Measurements from ENCODE around the gene SH2D5. TPM values are rescaled to one million over a fixed set of nuclear protein-coding genes. Genes with fewer than 3 reads are reported as not detected.

SH2D5 gene
- total RNA-seq, 1 experiment from 2014 or later, result 3.5 TPM

DNA sequence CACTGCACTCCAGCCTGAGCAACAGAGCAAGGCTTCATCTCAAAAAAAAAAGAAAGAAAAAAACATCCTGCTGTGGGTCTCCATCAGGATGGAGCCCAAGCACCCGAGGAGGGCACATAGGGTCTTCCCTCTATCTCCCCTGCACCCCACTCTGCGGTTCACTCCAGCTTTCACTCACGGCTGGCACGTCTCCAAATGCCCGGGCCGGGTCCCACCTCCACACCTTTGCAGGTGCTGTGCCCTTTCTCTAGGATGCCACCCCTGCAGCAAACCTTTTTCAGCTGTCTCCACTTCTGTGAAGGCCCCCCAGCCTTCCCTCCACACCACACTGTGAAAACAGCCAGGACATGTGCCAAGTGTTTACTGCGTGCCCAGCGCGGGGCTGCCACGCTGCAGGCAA, 48.9 kb downstream of the SH2D5 start:
- no peaks in the 10 kb centered on the region for H3K27me3 Mint-ChIP-seq (ENCODE audit: insufficient read depth, unreplicated experiment)
- no peaks in the 10 kb centered on the region for H3K9me3 Mint-ChIP-seq (ENCODE audit: unreplicated experiment)
- H3K27ac Mint-ChIP-seq (ENCODE audit: unreplicated experiment), result no peak overlapping the region
- no peak for DNase-seq
- H3K4me1 ChIP-seq, result no peaks in the 10 kb centered on the region
- intact Hi-C loops (cut with micrococcal nuclease; ENCODE audit: unreplicated experiment), result no loop called here
- TF ChIP-seq CTCF (IDR thresholded peaks at IDR 0.05; ENCODE audit: insufficient read depth in 1 of 2, low read depth in 1 of 2, low read length in 1 of 2, severe bottlenecking in 1 of 2, unreplicated experiment in 1 of 2), result no peak
- no peak overlapping the region for H3K4me3 Mint-ChIP-seq (ENCODE audit: unreplicated experiment)
- H3K9me3 ChIP-seq, result no peaks in the 10 kb centered on the region
- H3K36me3 Mint-ChIP-seq (ENCODE audit: insufficient read depth, unreplicated experiment), result no peaks in the 10 kb centered on the region
- H3K36me3 ChIP-seq (ENCODE audit: control insufficient read depth, insufficient read depth, low read length), result no peaks in the 10 kb centered on the region
- no peak overlapping the region for H3K4me3 ChIP-seq (ENCODE audit: low read depth, low read length)
- no TSS peak for BruUV-seq (replicated peaks)
- POLR2A ChIA-PET, result no interaction called here
- CTCF ChIA-PET, result no interaction called here
- no peaks in the 10 kb centered on the region for H3K27me3 ChIP-seq (replicated peaks; ENCODE audit: control insufficient read depth, insufficient read depth, low read length)
- no peaks in the 10 kb centered on the region for H3K4me1 Mint-ChIP-seq (ENCODE audit: low read depth, unreplicated experiment)

- Mint-ChIP-seq H3K4me1 (ENCODE audit: low read depth, unreplicated experiment) (no peaks in the 10 kb centered on the region), H3K27ac (ENCODE audit: unreplicated experiment) (no peak overlapping the region), H3K36me3 (ENCODE audit: insufficient read depth, unreplicated experiment) (no peaks in the 10 kb centered on the region), H3K4me3 (ENCODE audit: unreplicated experiment) (no peak overlapping the region), H3K27me3 (ENCODE audit: insufficient read depth, unreplicated experiment) (no peaks in the 10 kb centered on the region), H3K9me3 (ENCODE audit: unreplicated experiment) (no peaks in the 10 kb centered on the region)
- intact Hi-C loops (cut with micrococcal nuclease; ENCODE audit: unreplicated experiment), result no loop called here
- POLR2A ChIA-PET, result no interaction called here
- BruUV-seq (replicated peaks), result no TSS peak
- no peak overlapping the region for H3K4me3 ChIP-seq (ENCODE audit: low read depth, low read length)
- TF ChIP-seq CTCF (IDR thresholded peaks at IDR 0.05; ENCODE audit: insufficient read depth in 1 of 2, low read depth in 1 of 2, low read length in 1 of 2, severe bottlenecking in 1 of 2, unreplicated experiment in 1 of 2), result no peak
- H3K9me3 ChIP-seq, result no peaks in the 10 kb centered on the region
- DNase-seq, result no peak
- no peaks in the 10 kb centered on the region for H3K36me3 ChIP-seq (ENCODE audit: control insufficient read depth, insufficient read depth, low read length)
- CTCF ChIA-PET, result interaction anchor here (0.6 kb wide), 1 partner anchor 14 kb away, joined by 4 read pairs; no protein-coding TSS in a partner anchor
- H3K4me1 ChIP-seq, result no peaks in the 10 kb centered on the region
- no peaks in the 10 kb centered on the region for H3K27me3 ChIP-seq (replicated peaks; ENCODE audit: control insufficient read depth, insufficient read depth, low read length)
Observed at GRCh38 chr1:20682571-20683236, 49.8 kb downstream of the SH2D5 start.

- H3K36me3 ChIP-seq (ENCODE audit: control insufficient read depth, insufficient read depth, low read length), result no peaks in the 10 kb centered on the region
- no peak overlapping the region for H3K27ac Mint-ChIP-seq (ENCODE audit: unreplicated experiment)
- intact Hi-C loops (cut with micrococcal nuclease; ENCODE audit: unreplicated experiment), result no loop called here
- no peaks in the 10 kb centered on the region for H3K4me1 Mint-ChIP-seq (ENCODE audit: low read depth, unreplicated experiment)
- no peak overlapping the region for H3K4me3 Mint-ChIP-seq (ENCODE audit: unreplicated experiment)
- ChIA-PET CTCF (interaction anchor here (0.6 kb wide), 1 partner anchor 15 kb away, joined by 4 read pairs; no protein-coding TSS in a partner anchor), POLR2A (no interaction called here)
- H3K27me3 ChIP-seq (replicated peaks; ENCODE audit: control insufficient read depth, insufficient read depth, low read length), result no peaks in the 10 kb centered on the region
- TF ChIP-seq CTCF (IDR thresholded peaks at IDR 0.05; ENCODE audit: insufficient read depth in 1 of 2, low read depth in 1 of 2, low read length in 1 of 2, severe bottlenecking in 1 of 2, unreplicated experiment in 1 of 2), result no peak
- no peaks in the 10 kb centered on the region for H3K36me3 Mint-ChIP-seq (ENCODE audit: insufficient read depth, unreplicated experiment)
- no peaks in the 10 kb centered on the region for H3K4me1 ChIP-seq
- no peaks in the 10 kb centered on the region for H3K9me3 ChIP-seq
- H3K4me3 ChIP-seq (ENCODE audit: low read depth, low read length), result no peak overlapping the region
- DNase-seq, result no peak
- H3K9me3 Mint-ChIP-seq (ENCODE audit: unreplicated experiment), result no peaks in the 10 kb centered on the region
- no peaks in the 10 kb centered on the region for H3K27me3 Mint-ChIP-seq (ENCODE audit: insufficient read depth, unreplicated experiment)
- no TSS peak for BruUV-seq (replicated peaks)
Observed at GRCh38 chr1:20681999-20682398, 50.5 kb downstream of the SH2D5 start.

Measured in Caco-2 (cell line).